ENCODE results near the gene PEAK1.

PEAK1 gene

DNA sequence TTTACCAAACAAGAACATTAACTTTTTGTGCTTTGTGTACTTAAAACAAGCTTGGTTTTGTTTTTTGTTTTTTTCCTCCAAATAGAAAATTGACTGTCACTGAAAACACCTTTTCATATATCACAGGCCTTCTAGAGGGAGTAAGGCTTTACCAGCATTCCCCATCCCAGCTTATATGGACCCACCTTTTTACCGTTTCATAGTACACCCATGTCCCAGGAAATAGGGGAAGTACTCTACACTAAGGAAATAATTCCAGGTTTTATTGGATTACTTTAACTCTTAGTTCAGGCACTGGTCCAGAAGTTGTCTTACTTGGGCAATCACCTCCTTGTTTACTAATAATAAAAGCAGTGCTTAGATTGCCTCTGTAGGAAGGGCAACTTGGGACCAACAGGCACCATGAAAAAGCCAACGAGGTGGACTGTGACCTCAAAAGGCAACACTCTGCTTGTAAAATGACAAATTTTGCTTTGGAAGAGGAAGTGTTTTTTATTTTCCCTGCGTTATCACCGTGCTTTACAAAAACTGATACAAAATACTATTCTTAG, 27.0 kb upstream of the PEAK1 start:
- no peak for DNase-seq (ENCODE audit: low read depth in 1 of 2, low spot score in 1 of 2)

GRCh38 chr15:77440378-77440999, 20.6 kb upstream of the PEAK1 start:
- no peak for TF ChIP-seq POLR2AphosphoS5 (IDR thresholded peaks at IDR 0.05; ENCODE audit: low read depth)
- TF ChIP-seq SPI1 (IDR thresholded peaks at IDR 0.05; ENCODE audit: borderline replicate concordance, low read depth), result no peak
- no peak for TF ChIP-seq GABPA (IDR thresholded peaks at IDR 0.05; ENCODE audit: low read depth)
- TF ChIP-seq, protein P1, sequence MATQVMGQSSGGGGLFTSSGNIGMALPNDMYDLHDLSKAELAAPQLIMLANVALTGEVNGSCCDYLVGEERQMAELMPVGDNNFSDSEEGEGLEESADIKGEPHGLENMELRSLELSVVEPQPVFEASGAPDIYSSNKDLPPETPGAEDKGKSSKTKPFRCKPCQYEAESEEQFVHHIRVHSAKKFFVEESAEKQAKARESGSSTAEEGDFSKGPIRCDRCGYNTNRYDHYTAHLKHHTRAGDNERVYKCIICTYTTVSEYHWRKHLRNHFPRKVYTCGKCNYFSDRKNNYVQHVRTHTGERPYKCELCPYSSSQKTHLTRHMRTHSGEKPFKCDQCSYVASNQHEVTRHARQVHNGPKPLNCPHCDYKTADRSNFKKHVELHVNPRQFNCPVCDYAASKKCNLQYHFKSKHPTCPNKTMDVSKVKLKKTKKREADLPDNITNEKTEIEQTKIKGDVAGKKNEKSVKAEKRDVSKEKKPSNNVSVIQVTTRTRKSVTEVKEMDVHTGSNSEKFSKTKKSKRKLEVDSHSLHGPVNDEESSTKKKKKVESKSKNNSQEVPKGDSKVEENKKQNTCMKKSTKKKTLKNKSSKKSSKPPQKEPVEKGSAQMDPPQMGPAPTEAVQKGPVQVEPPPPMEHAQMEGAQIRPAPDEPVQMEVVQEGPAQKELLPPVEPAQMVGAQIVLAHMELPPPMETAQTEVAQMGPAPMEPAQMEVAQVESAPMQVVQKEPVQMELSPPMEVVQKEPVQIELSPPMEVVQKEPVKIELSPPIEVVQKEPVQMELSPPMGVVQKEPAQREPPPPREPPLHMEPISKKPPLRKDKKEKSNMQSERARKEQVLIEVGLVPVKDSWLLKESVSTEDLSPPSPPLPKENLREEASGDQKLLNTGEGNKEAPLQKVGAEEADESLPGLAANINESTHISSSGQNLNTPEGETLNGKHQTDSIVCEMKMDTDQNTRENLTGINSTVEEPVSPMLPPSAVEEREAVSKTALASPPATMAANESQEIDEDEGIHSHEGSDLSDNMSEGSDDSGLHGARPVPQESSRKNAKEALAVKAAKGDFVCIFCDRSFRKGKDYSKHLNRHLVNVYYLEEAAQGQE (IDR thresholded peaks at IDR 0.05; ENCODE audit: insufficient replicate concordance, low read depth), result no peak
- TF ChIP-seq CTCF (IDR thresholded peaks at IDR 0.05; ENCODE audit: insufficient read depth, low read length), result no peak
- no peak overlapping the region for H3K4me3 ChIP-seq (replicated peaks; ENCODE audit: insufficient read depth, low read length)
- H3K27ac ChIP-seq (replicated peaks), result no peak overlapping the region
- no peaks in the 10 kb centered on the region for H3K27me3 ChIP-seq (ENCODE audit: insufficient read depth, poor library complexity, severe bottlenecking)
- DNase-seq (ENCODE audit: low read depth in 1 of 2, low spot score in 1 of 2), result no peak

More for the DNA sequence above, 27.0 kb upstream of the PEAK1 start:
- TF ChIP-seq SPI1 (IDR thresholded peaks at IDR 0.05; ENCODE audit: borderline replicate concordance, low read depth) (no peak), POLR2AphosphoS5 (IDR thresholded peaks at IDR 0.05; ENCODE audit: low read depth) (no peak), GABPA (IDR thresholded peaks at IDR 0.05; ENCODE audit: low read depth) (no peak), CTCF (IDR thresholded peaks at IDR 0.05; ENCODE audit: insufficient read depth, low read length) (no peak)
- TF ChIP-seq, protein P1 (IDR thresholded peaks at IDR 0.05; ENCODE audit: insufficient replicate concordance, low read depth), result no peak
- Histone ChIP-seq H3K27ac (replicated peaks) (no peak overlapping the region), H3K27me3 (ENCODE audit: insufficient read depth, poor library complexity, severe bottlenecking) (no peaks in the 10 kb centered on the region), H3K4me3 (replicated peaks; ENCODE audit: insufficient read depth, low read length) (no peak overlapping the region)

DNA sequence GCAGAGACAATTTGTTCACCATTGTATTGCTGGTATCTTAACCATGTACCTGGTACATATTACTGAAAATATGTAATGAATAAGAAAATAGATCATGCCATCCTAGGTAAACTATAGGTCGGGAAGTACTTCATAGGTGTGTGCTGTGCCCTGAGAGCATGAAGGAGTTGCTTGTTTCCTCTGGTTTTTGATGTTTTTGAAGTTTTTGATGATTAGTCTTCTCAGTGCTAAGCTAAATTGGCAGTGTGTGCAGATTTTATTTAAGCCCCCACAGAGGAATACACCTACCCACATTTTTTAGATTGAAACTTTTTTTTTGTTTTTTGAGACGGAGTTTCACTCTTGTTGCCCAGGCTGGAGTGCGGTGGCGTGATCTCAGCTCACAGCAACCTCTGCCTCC, 17.4 kb upstream of the PEAK1 start:
- no peak for DNase-seq (ENCODE audit: low read depth in 1 of 2, low spot score in 1 of 2)
- H3K27me3 ChIP-seq (ENCODE audit: insufficient read depth, poor library complexity, severe bottlenecking), result no peaks in the 10 kb centered on the region
- no peak overlapping the region for H3K27ac ChIP-seq (replicated peaks)
- no peak overlapping the region for H3K4me3 ChIP-seq (replicated peaks; ENCODE audit: insufficient read depth, low read length)
- no peak for TF ChIP-seq SPI1 (IDR thresholded peaks at IDR 0.05; ENCODE audit: borderline replicate concordance, low read depth)

DNA sequence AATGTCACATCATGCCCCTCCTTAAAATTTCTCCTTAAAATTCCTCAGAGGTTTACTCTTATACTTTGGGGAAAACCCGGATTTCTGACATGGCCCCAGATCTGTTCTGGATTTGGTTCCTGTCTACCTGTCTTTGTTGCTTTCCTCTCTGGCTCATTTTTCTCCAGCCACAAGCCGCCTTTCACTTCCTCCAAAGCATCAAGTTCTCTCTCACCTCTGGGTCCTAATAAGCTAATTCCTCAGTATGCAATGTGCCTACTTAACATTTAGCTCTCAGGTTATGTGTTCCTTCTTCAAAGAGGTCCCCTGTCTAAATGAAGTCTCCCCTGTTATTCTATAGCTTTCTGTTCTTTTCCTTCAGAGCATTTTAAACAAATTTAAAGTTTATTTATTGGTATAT, 16.9 kb upstream of the PEAK1 start:
- Histone ChIP-seq H3K4me3 (replicated peaks; ENCODE audit: insufficient read depth, low read length) (no peak overlapping the region), H3K27ac (replicated peaks) (no peak overlapping the region), H3K27me3 (ENCODE audit: insufficient read depth, poor library complexity, severe bottlenecking) (no peaks in the 10 kb centered on the region)
- no peak for DNase-seq (ENCODE audit: low read depth in 1 of 2, low spot score in 1 of 2)
- TF ChIP-seq CTCF (IDR thresholded peaks at IDR 0.05; ENCODE audit: insufficient read depth, low read length) (no peak), SPI1 (IDR thresholded peaks at IDR 0.05; ENCODE audit: borderline replicate concordance, low read depth) (no peak), POLR2AphosphoS5 (IDR thresholded peaks at IDR 0.05; ENCODE audit: low read depth) (no peak), GABPA (IDR thresholded peaks at IDR 0.05; ENCODE audit: low read depth) (no peak)
- TF ChIP-seq, protein P1 (IDR thresholded peaks at IDR 0.05; ENCODE audit: insufficient replicate concordance, low read depth), result no peak
